ENCODE data around the gene CBARP.

DNA sequence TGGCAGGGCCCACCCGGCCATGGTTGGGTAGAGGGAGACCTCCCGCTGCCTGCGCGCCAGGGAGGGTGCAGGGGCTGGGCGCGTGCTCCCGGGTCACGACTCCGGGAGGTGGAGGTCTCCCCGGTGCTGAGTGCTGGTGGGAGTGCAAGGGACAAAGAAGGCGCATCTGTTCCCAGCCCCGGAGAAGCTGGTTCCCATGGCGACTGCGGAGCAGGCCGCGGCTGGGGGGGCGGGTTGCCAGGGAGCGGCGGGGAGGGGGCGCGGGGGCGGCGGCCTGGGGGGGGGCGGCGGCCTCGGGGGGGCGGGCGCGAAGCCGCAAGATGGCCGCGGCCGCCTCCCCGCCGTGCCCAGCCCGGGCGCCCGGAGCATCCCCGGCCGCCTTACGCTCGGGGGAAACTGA lies 1.2 kb downstream of the CBARP start:
- TF ChIP-seq, protein P1, sequence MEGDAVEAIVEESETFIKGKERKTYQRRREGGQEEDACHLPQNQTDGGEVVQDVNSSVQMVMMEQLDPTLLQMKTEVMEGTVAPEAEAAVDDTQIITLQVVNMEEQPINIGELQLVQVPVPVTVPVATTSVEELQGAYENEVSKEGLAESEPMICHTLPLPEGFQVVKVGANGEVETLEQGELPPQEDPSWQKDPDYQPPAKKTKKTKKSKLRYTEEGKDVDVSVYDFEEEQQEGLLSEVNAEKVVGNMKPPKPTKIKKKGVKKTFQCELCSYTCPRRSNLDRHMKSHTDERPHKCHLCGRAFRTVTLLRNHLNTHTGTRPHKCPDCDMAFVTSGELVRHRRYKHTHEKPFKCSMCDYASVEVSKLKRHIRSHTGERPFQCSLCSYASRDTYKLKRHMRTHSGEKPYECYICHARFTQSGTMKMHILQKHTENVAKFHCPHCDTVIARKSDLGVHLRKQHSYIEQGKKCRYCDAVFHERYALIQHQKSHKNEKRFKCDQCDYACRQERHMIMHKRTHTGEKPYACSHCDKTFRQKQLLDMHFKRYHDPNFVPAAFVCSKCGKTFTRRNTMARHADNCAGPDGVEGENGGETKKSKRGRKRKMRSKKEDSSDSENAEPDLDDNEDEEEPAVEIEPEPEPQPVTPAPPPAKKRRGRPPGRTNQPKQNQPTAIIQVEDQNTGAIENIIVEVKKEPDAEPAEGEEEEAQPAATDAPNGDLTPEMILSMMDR (IDR thresholded peaks at IDR 0.05), result no peak
- TF ChIP-seq EZH2 (IDR thresholded peaks at IDR 0.05) (no peak), EZH2phosphoT487 (IDR thresholded peaks at IDR 0.05) (no peak)
